ENCODE measurements around the gene CAMTA1. TPM values are rescaled to one million over a fixed set of nuclear protein-coding genes. Genes with fewer than 3 reads are reported as not detected.

CAMTA1 gene
- total RNA-seq, 1 experiment from 2014 or later, result 118 TPM

DNA sequence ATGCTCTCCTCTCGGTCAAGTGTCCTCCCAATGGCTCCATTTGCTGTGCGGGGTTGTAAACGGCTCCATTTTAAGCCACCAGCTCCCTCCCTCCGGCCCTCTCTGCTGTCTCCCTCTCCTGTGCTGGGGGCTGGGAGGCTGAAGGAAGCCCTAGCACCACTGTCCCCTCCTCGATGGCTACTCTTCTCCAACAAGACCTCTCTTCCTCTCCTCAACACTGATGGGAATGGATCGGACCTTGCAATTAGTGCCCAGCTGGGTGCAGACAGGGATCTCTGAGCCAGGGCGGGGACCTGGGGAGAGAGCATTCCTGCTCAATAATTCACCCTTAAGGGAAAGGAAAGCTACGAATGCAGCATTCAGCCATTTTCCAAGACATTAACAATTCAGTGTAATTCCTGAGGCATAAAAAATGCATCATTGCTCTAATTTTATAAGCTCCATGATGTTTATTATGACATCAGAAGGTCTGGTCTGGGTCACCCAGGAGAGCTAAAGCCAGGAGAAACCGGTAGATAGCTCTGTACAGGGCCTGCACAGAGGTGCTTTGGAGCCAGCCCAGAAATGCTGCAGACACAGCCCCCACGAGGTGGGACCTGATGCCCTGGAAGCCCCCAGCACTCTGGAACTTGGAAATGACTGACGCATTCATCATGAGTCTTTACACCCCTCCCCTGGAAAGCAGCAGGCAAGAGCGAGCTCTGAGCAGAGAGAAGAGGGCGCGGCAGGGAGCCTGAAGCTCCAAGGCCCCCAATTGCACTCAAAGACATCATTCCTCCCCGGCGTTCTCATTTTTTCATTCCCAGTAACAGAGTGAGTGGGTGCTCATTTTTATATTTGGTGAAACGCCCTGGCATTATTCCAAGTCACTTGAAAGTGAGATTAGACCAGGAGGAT lies 909.6 kb downstream of the CAMTA1 start:
- no peaks in the 10 kb centered on the region for H3K27me3 ChIP-seq (ENCODE audit: low read length)
- no peak for DNase-seq
- H3K36me3 ChIP-seq (ENCODE audit: insufficient read depth, low read length), result no peaks in the 10 kb centered on the region
- no peaks in the 10 kb centered on the region for H3K9me3 ChIP-seq (ENCODE audit: low read length)
- no peak overlapping the region for H3K27ac ChIP-seq (ENCODE audit: low read length)
- H3K79me2 ChIP-seq (ENCODE audit: low read length), result no peaks in the 10 kb centered on the region
- no peaks in the 10 kb centered on the region for H3K4me1 ChIP-seq (ENCODE audit: low read length)
- H3K9ac ChIP-seq (ENCODE audit: low read length), result no peak overlapping the region
- no peaks in the 10 kb centered on the region for H4K20me1 ChIP-seq (ENCODE audit: insufficient read depth, low read depth, low read length)
- H2AFZ ChIP-seq (ENCODE audit: low read length), result no peak overlapping the region
- no peak overlapping the region for H3K4me2 ChIP-seq (ENCODE audit: low read depth, low read length, poor library complexity, severe bottlenecking)
- H3K4me3 ChIP-seq (ENCODE audit: low read length), result no peak overlapping the region
- no peaks in the 10 kb centered on the region for H3K9me2 ChIP-seq (replicated peaks; ENCODE audit: insufficient read depth, low read length)

DNA sequence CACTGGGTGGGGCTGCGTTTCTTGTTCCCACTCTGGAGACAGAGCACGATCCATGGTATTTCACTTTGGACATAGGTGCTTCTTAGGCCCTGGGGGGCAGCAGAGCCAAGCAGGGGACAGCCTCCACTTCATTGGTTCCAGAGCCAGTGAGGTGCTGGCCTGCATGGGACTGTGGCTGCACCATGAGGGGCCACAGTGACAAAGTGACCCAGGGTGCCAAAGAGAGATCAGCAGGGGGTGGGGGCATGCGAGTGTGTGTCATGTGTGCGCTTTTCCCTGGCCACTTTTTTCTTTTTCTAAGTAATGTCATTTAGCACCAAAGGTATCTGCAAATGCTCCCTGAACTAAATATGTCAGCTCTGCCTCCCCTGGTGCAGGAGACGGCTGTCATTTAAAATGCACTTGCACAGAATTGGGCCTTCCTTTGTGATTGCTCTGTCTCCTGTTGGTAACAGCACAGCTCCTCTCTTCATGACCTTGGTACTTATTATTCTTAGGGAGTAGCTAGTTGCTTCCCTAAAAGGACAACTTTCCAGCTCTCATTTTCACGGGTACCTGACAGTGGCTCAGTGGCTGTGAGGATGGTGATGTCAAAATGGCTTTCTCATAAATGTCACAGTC lies 910.4 kb downstream of the CAMTA1 start:
- Histone ChIP-seq H3K36me3 (ENCODE audit: insufficient read depth, low read length) (no peaks in the 10 kb centered on the region), H2AFZ (ENCODE audit: low read length) (no peak overlapping the region), H4K20me1 (ENCODE audit: insufficient read depth, low read depth, low read length) (0 out of 2 replicates have a peak, but pooled peaks cover under 1% of the 10 kb centered on the region), H3K9me2 (replicated peaks; ENCODE audit: insufficient read depth, low read length) (no peaks in the 10 kb centered on the region), H3K9me3 (ENCODE audit: low read length) (no peaks in the 10 kb centered on the region), H3K27me3 (ENCODE audit: low read length) (no peaks in the 10 kb centered on the region), H3K79me2 (ENCODE audit: low read length) (no peaks in the 10 kb centered on the region), H3K9ac (ENCODE audit: low read length) (no peak overlapping the region), H3K4me1 (ENCODE audit: low read length) (no peaks in the 10 kb centered on the region), H3K27ac (ENCODE audit: low read length) (no peak overlapping the region), H3K4me3 (ENCODE audit: low read length) (no peak overlapping the region), H3K4me2 (ENCODE audit: low read depth, low read length, poor library complexity, severe bottlenecking) (no peak overlapping the region)
- DNase-seq, result no peak

DNA sequence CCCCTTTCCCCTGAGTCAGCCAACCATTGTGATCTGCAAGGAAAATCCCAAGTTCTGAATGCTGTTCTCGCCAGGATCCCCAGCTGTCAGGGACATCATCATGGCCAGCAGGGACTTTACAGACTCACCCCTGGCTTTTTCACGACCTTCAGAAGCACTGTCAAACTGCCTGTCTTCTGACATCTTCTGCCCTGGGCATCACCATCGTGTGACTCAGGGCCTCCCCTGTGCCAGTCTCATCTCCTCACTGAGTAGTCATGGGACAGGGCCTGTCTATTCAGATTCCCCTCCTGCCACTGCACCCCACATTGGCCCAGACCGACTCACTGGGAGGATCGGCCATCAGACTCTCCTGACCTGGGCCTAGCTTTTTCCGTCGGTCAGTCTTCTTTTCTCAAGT lies 913.4 kb downstream of the CAMTA1 start:
- Histone ChIP-seq H3K27ac (ENCODE audit: low read length) (no peak overlapping the region), H3K4me1 (ENCODE audit: low read length) (no peaks in the 10 kb centered on the region), H3K9me2 (replicated peaks; ENCODE audit: insufficient read depth, low read length) (no peaks in the 10 kb centered on the region), H3K4me2 (ENCODE audit: low read depth, low read length, poor library complexity, severe bottlenecking) (no peak overlapping the region), H3K36me3 (ENCODE audit: insufficient read depth, low read length) (no peaks in the 10 kb centered on the region), H3K27me3 (ENCODE audit: low read length) (no peaks in the 10 kb centered on the region), H3K79me2 (ENCODE audit: low read length) (no peaks in the 10 kb centered on the region), H3K9me3 (ENCODE audit: low read length) (no peaks in the 10 kb centered on the region), H2AFZ (ENCODE audit: low read length) (no peak overlapping the region), H3K9ac (ENCODE audit: low read length) (no peak overlapping the region), H3K4me3 (ENCODE audit: low read length) (no peak overlapping the region), H4K20me1 (ENCODE audit: insufficient read depth, low read depth, low read length) (0 out of 2 replicates have a peak, but pooled peaks cover 6% of the 10 kb centered on the region)
- no peak for DNase-seq

DNA sequence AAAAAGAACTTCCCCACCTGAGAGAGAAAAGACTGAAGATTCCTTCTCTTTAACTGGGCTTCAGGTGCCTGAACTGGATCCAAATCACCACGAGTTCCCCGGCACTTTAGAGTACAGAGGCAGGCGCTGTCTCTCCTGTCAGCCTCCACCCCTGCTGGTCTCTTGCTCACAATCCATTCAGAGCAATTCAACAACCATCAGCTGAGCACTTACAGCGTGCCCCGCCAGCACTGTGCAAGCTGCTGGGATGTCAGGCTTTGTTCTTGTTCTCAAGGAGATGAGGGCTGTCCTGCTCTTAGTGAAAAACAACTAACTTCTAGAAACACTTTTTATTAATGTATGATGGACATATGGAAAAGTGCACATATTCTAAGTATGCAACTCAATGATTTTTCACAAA lies 917.1 kb downstream of the CAMTA1 start:
- no peak overlapping the region for H3K27ac ChIP-seq (ENCODE audit: low read length)
- no peak overlapping the region for H3K4me3 ChIP-seq (ENCODE audit: low read length)
- H2AFZ ChIP-seq (ENCODE audit: low read length), result no peak overlapping the region
- no peaks in the 10 kb centered on the region for H3K79me2 ChIP-seq (ENCODE audit: low read length)
- H4K20me1 ChIP-seq (ENCODE audit: insufficient read depth, low read depth, low read length), result 0 out of 2 replicates have a peak, but pooled peaks cover 6% of the 10 kb centered on the region
- no peak overlapping the region for H3K4me2 ChIP-seq (ENCODE audit: low read depth, low read length, poor library complexity, severe bottlenecking)
- no peaks in the 10 kb centered on the region for H3K9me2 ChIP-seq (replicated peaks; ENCODE audit: insufficient read depth, low read length)
- no peaks in the 10 kb centered on the region for H3K9me3 ChIP-seq (ENCODE audit: low read length)
- H3K36me3 ChIP-seq (ENCODE audit: insufficient read depth, low read length), result no peaks in the 10 kb centered on the region
- H3K9ac ChIP-seq (ENCODE audit: low read length), result no peak overlapping the region
- DNase-seq, result no peak
- no peaks in the 10 kb centered on the region for H3K4me1 ChIP-seq (ENCODE audit: low read length)
- no peaks in the 10 kb centered on the region for H3K27me3 ChIP-seq (ENCODE audit: low read length)

DNA sequence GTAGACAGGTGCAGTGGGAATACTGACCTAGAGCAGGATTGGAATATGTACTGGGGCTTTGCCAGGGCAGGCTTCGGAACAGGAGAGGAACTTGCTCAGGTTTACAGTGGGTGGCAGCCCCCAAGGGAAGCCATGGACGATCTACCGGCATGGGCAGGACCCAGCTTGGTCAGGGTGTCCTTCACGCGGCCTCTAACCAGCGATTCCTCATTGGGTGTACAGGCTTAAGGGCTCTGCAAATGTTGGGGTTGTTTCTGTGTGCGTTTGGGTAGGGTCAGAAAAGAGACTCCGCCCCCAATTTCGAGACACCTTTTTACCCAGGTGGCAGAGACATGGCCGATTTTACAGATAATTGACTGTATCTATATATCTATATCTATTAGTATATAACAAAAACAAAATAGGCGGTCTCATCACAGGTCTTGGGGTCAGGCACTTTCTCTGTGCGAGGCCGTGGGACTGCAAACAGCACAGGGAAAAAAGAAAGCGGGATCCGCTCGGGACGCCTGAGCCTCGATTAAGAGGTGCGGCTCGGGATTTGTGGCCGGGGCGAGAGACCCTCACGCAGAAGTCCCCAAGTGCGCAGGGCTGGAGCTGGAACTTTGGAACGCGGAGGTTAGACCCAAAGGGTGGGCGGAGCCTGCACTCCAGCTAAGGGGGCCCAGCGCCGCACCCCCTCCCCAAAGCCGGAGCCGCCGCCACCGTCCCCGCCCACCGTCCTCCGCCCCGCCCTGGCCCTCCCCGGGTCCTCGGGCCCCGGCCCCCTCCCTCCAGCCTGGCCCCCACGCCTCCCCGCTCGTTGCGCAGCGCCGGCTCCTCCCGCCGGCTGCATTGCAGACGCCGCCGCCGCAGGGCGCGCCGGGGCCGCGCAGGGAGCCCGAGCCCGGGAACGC lies 918.3 kb downstream of the CAMTA1 start:
- 0 out of 2 replicates have a peak, but pooled peaks cover 6% of the 10 kb centered on the region for H4K20me1 ChIP-seq (ENCODE audit: insufficient read depth, low read depth, low read length)
- H3K27me3 ChIP-seq (ENCODE audit: low read length), result no peaks in the 10 kb centered on the region
- H3K36me3 ChIP-seq (ENCODE audit: insufficient read depth, low read length), result no peaks in the 10 kb centered on the region
- no peak overlapping the region for H3K27ac ChIP-seq (ENCODE audit: low read length)
- H3K9me3 ChIP-seq (ENCODE audit: low read length), result no peaks in the 10 kb centered on the region
- H3K4me2 ChIP-seq (ENCODE audit: low read depth, low read length, poor library complexity, severe bottlenecking), result no peak overlapping the region
- no peaks in the 10 kb centered on the region for H3K9me2 ChIP-seq (replicated peaks; ENCODE audit: insufficient read depth, low read length)
- H3K79me2 ChIP-seq (ENCODE audit: low read length), result no peaks in the 10 kb centered on the region
- no peaks in the 10 kb centered on the region for H3K4me1 ChIP-seq (ENCODE audit: low read length)
- H3K9ac ChIP-seq (ENCODE audit: low read length), result no peak overlapping the region
- no peak for DNase-seq
- no peak overlapping the region for H3K4me3 ChIP-seq (ENCODE audit: low read length)
- no peak overlapping the region for H2AFZ ChIP-seq (ENCODE audit: low read length)

DNA sequence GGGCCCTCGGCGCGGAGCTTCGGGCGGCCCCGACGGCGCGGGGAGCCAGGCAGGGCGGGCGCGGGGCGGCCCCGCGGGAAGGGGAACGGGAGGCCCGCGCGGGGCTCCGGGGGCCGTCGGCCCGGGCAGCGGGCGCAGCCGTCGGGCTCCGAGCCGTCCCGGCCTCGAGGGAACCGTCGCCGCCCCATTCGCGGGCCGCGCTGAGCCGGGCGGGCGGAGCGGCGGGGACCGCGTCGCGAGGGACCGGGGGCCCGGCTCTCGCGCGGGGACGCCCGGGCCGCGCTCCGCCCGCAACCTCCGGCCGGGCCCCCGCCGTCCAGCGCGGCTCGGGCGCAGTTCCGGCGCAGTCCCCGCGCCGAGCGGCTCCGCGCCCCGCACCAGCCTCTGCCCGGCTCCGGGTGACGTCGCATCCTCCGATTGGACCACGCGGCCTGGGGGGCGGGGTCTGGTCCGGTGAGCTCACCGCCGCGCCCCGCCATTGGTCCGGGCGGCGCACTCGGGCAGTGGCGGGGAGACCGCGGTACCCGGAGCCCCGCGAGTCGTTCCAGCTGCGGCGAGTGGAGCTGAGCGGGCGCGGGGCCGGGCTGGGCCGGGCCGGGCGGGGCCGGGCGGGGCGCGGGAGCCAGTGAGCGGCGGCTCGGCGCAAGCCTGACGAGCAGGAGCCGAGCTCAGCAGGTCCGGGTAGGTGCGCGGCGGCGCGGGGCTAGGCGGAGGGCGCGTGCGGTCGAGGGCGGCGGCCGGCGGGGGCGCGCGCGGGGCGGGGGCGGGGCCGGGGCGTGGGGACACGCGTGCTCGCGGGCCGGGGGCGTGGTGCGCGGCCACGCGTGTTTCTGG lies 919.2 kb downstream of the CAMTA1 start:
- Histone ChIP-seq H3K9me3 (ENCODE audit: low read length) (no peaks in the 10 kb centered on the region), H3K4me2 (ENCODE audit: low read depth, low read length, poor library complexity, severe bottlenecking) (no peak overlapping the region), H3K4me3 (ENCODE audit: low read length) (no peak overlapping the region), H3K27ac (ENCODE audit: low read length) (no peak overlapping the region), H3K36me3 (ENCODE audit: insufficient read depth, low read length) (no peaks in the 10 kb centered on the region), H2AFZ (ENCODE audit: low read length) (no peak overlapping the region), H3K4me1 (ENCODE audit: low read length) (no peaks in the 10 kb centered on the region), H3K27me3 (ENCODE audit: low read length) (0 out of 2 replicates have a peak, but pooled peaks cover 3% of the 10 kb centered on the region), H3K9me2 (replicated peaks; ENCODE audit: insufficient read depth, low read length) (no peaks in the 10 kb centered on the region), H4K20me1 (ENCODE audit: insufficient read depth, low read depth, low read length) (0 out of 2 replicates have a peak, but pooled peaks cover 6% of the 10 kb centered on the region), H3K79me2 (ENCODE audit: low read length) (no peaks in the 10 kb centered on the region), H3K9ac (ENCODE audit: low read length) (no peak overlapping the region)
- DNase-seq, result no peak

DNA sequence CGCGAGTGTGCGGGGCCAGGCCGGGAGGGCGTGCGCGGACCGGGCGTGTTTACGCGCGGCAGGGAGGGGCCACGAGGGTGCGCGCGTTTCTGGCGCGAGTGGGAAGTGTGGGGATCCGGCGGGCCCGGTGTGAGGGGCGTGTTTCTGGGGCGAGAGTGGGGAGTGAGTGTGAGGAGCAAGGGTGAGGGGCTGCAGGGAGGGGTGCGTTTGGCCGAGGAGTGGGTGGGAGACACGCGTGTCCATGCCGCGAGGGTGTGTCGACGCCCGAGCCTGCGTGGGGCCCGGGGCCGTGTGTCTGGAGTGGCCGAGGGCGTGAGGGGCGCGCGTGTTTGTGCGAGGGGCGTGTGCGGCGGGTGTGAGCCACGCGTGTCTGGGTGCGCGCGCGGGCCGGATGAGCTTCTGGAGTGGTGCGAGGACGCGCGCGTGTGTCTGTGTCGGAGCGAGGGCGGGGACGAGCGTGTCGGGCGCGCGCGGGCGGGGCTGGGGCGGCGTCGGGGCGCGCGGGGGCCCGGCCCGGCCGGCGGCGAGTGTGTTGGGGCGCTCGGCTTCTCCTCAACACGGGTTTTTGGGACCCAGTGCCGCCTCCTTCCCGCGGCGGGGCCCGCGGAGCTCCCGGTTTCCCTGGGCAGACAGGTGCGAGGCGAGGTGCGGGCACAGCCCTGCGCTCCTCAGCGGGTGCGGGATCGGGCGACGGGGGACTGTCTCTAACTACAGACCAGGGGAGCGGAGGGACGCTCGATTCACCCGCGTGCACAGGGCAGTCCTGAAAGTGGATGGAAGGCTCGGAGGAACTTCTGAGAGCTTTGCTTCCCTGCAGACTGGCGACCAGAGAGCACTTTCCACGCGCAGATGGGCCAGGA lies 920.0 kb downstream of the CAMTA1 start:
- Histone ChIP-seq H3K27ac (ENCODE audit: low read length) (no peak overlapping the region), H3K9me2 (replicated peaks; ENCODE audit: insufficient read depth, low read length) (no peaks in the 10 kb centered on the region), H3K9me3 (ENCODE audit: low read length) (no peaks in the 10 kb centered on the region), H3K4me2 (ENCODE audit: low read depth, low read length, poor library complexity, severe bottlenecking) (no peak overlapping the region), H3K9ac (ENCODE audit: low read length) (no peak overlapping the region), H3K27me3 (ENCODE audit: low read length) (0 out of 2 replicates have a peak, but pooled peaks cover 3% of the 10 kb centered on the region), H3K4me1 (ENCODE audit: low read length) (no peaks in the 10 kb centered on the region), H2AFZ (ENCODE audit: low read length) (no peak overlapping the region), H3K36me3 (ENCODE audit: insufficient read depth, low read length) (no peaks in the 10 kb centered on the region), H3K79me2 (ENCODE audit: low read length) (no peaks in the 10 kb centered on the region), H3K4me3 (ENCODE audit: low read length) (no peak overlapping the region), H4K20me1 (ENCODE audit: insufficient read depth, low read depth, low read length) (0 out of 2 replicates have a peak, but pooled peaks cover 6% of the 10 kb centered on the region)
- no peak for DNase-seq
